HEK293T (cell line): ENCODE results near the gene EPRS1.

Experiments
- ARNT ChIP-seq: fragments of 450-650 bp; IDR thresholded peaks from 2 replicates; pipeline ENCODE4 v1.6.1; 2017; ENCODE audit warnings: mild to moderate bottlenecking
- BHLHE40 ChIP-seq: fragments of 450-650 bp; IDR thresholded peaks from 2 replicates; pipeline ENCODE4 v1.6.1; 2016; ENCODE audit warnings: mild to moderate bottlenecking, moderate library complexity, borderline replicate concordance
- CTBP1 ChIP-seq: fragments of 450-650 bp; IDR thresholded peaks from 2 replicates; pipeline ENCODE4 v1.6.1; 2016; ENCODE audit warnings: borderline replicate concordance
- ELF4 ChIP-seq: fragments of 450-650 bp; IDR thresholded peaks from 2 replicates; pipeline ENCODE4 v1.6.1; 2017; ENCODE audit warnings: antibody characterized with exemption
- FOXA1 ChIP-seq: fragments of 450-650 bp; IDR thresholded peaks from 2 replicates; pipeline ENCODE4 v1.6.1; 2016; ENCODE audit warnings: mild to moderate bottlenecking
- HDGF ChIP-seq: fragments of 450-650 bp; IDR thresholded peaks from 2 replicates; pipeline ENCODE4 v1.6.1; 2017; ENCODE audit warnings: antibody characterized with exemption, borderline replicate concordance
- NFRKB ChIP-seq: fragments of 450-650 bp; IDR thresholded peaks from 2 replicates; pipeline ENCODE4 v1.6.1; 2016; ENCODE audit warnings: mild to moderate bottlenecking, moderate library complexity
- SP1 ChIP-seq: fragments of 450-650 bp; IDR thresholded peaks from 2 replicates; pipeline ENCODE4 v1.6.1; 2017
- SUZ12 ChIP-seq: fragments of 450-650 bp; IDR thresholded peaks from 2 replicates; pipeline ENCODE4 v1.6.1; 2016; ENCODE audit warnings: mild to moderate bottlenecking
- TARDBP ChIP-seq: fragments of 450-650 bp; IDR thresholded peaks from 2 replicates; pipeline ENCODE4 v1.6.1; 2016
- ZNF384 ChIP-seq: fragments of 450-650 bp; IDR thresholded peaks from 2 replicates; pipeline ENCODE4 v1.6.1; 2016
- TF ChIP-seq, protein P1 (sequence below): fragments of 450-650 bp; IDR thresholded peaks from 2 replicates; pipeline ENCODE4 v1.6.1; 2016

- TF ChIP-seq ZNF384 (no peak), SP1 (no peak), TARDBP (no peak), BHLHE40 (no peak), FOXA1 (no peak), HDGF (no peak), SUZ12 (no peak), ARNT (no peak), NFRKB (no peak), CTBP1 (no peak), ELF4 (no peak)
- TF ChIP-seq, protein P1, sequence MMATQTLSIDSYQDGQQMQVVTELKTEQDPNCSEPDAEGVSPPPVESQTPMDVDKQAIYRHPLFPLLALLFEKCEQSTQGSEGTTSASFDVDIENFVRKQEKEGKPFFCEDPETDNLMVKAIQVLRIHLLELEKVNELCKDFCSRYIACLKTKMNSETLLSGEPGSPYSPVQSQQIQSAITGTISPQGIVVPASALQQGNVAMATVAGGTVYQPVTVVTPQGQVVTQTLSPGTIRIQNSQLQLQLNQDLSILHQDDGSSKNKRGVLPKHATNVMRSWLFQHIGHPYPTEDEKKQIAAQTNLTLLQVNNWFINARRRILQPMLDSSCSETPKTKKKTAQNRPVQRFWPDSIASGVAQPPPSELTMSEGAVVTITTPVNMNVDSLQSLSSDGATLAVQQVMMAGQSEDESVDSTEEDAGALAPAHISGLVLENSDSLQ: no peak
Observed at GRCh38 chr1:220005489-220005888, 40.8 kb downstream of the EPRS1 start.
